IMR-90 (cell line): ENCODE measurements around the gene FAM162A. TPM values are rescaled to one million over a fixed set of nuclear protein-coding genes. Genes with fewer than 3 reads are reported as not detected.

Experiments used
- ATAC-seq: fragments of 200-7000 bp; cut with Tn5 transposase; 2 replicates; pipeline ENCODE4 v1.9.1; 2020; ENCODE audit warnings: low read depth, mild to moderate bottlenecking, moderate library complexity
- BruUV-seq: library from RNA; stranded (reverse); fragments of 400-500 nt; replicated peaks from 2 replicates; lab custom pipeline; 2021; lab: Mats Ljungman, UMichigan
- CTCF ChIA-PET: fragments of 300-600 bp; formaldehyde crosslinking; extraction: SDS; loops from one replicate; lab custom pipeline; 2021; ENCODE audit warnings: antibody characterized with exemption; lab: Yijun Ruan, JAX
- POLR2A ChIA-PET: fragments of 300-600 bp; sonication (Branson Sonifier 250); formaldehyde crosslinking; loops from one replicate; lab custom pipeline; 2022; ENCODE audit warnings: antibody characterized with exemption; ENCODE audit not compliant: unreplicated experiment; lab: Charles Lee
- DNase-seq: peaks from one replicate; pipeline ENCODE4 v3.0.0; 2013
- H2AFZ ChIP-seq: replicated peaks from 2 replicates; pipeline ENCODE3; 2013; ENCODE audit warnings: low read length, mild to moderate bottlenecking; ENCODE audit not compliant: poor library complexity
- H2AK5ac ChIP-seq: 2 replicates; pipeline ENCODE4 v1.6.1; 2013; ENCODE audit warnings: low read depth, low read length, inconsistent platforms
- H2AK9ac ChIP-seq: replicated peaks from 2 replicates; pipeline ENCODE3; 2013; ENCODE audit warnings: mild to moderate bottlenecking, low read depth, low read length, moderate library complexity; ENCODE audit not compliant: poor library complexity
- H2BK120ac ChIP-seq: 2 replicates; pipeline ENCODE4 v1.6.1; 2013; ENCODE audit warnings: low read depth, low read length, inconsistent platforms
- H2BK15ac ChIP-seq: 3 replicates; pipeline ENCODE4 v1.6.1; 2013; ENCODE audit warnings: low read depth, low read length, inconsistent platforms
- H2BK20ac ChIP-seq: 2 replicates; pipeline ENCODE4 v1.6.1; 2013; ENCODE audit warnings: low read depth, mild to moderate bottlenecking, inconsistent platforms, low read length, moderate library complexity
- H2BK5ac ChIP-seq: 2 replicates; pipeline ENCODE4 v1.6.1; 2013; ENCODE audit warnings: mild to moderate bottlenecking, low read depth, low read length, inconsistent platforms; ENCODE audit not compliant: poor library complexity, severe bottlenecking
- H3K14ac ChIP-seq: replicated peaks from 2 replicates; pipeline ENCODE4 v1.6.1; 2013; ENCODE audit warnings: low read depth, low read length, inconsistent platforms
- H3K18ac ChIP-seq: 2 replicates; pipeline ENCODE4 v1.6.1; 2013; ENCODE audit warnings: low read depth, low read length, control low read depth
- H3K23ac ChIP-seq: 2 replicates; pipeline ENCODE4 v1.6.1; 2013; ENCODE audit warnings: low read depth, low read length, inconsistent platforms
- H3K27ac ChIP-seq: 2 replicates; pipeline ENCODE4 v1.5.1; 2013; ENCODE audit warnings: mild to moderate bottlenecking, control low read depth, low read length; ENCODE audit not compliant: insufficient read depth
- H3K27me3 ChIP-seq: 2 replicates; pipeline ENCODE4 v1.6.1; 2013; ENCODE audit warnings: low read length; ENCODE audit not compliant: control insufficient read depth, insufficient read depth
- H3K36me3 ChIP-seq: 2 replicates; pipeline ENCODE4 v1.6.1; 2013; ENCODE audit warnings: low read length, mixed read lengths; ENCODE audit not compliant: control insufficient read depth, insufficient read depth
- H3K4ac ChIP-seq: 2 replicates; pipeline ENCODE4 v1.6.1; 2013; ENCODE audit warnings: low read depth, low read length, inconsistent platforms
- H3K4me1 ChIP-seq: 2 replicates; pipeline ENCODE4 v1.6.1; 2013; ENCODE audit warnings: low read length, mixed read lengths; ENCODE audit not compliant: control insufficient read depth, insufficient read depth
- H3K4me2 ChIP-seq: 2 replicates; pipeline ENCODE4 v1.6.1; 2013; ENCODE audit warnings: low read depth, mild to moderate bottlenecking, control low read depth, low read length, moderate library complexity
- H3K4me3 ChIP-seq: 2 replicates; pipeline ENCODE4 v1.5.1; 2013; ENCODE audit warnings: low read depth, mild to moderate bottlenecking, control low read depth, low read length, moderate library complexity; ENCODE audit not compliant: insufficient read depth
- H3K56ac ChIP-seq: 2 replicates; pipeline ENCODE4 v1.6.1; 2013; ENCODE audit warnings: low read length, inconsistent platforms; ENCODE audit not compliant: insufficient read depth; ENCODE audit errors: extremely low read depth
- H3K79me1 ChIP-seq, 2 experiments: 2 replicates each; pipeline ENCODE4 v1.6.1; 2013; ENCODE audit warnings: low read length in 2 of 2, inconsistent platforms in 1 of 2, low read depth in 1 of 2
- H3K9ac ChIP-seq: 2 replicates; pipeline ENCODE4 v1.6.1; 2013; ENCODE audit warnings: low read depth, low read length, control low read depth
- H3K9me1 ChIP-seq: 2 replicates; pipeline ENCODE4 v1.6.1; 2013; ENCODE audit warnings: low read length, inconsistent platforms; ENCODE audit not compliant: insufficient read depth
- H3K9me3 ChIP-seq: 2 replicates; pipeline ENCODE4 v1.6.1; 2013; ENCODE audit warnings: low read length; ENCODE audit not compliant: control insufficient read depth, insufficient read depth
- H4K20me1 ChIP-seq: 2 replicates; pipeline ENCODE4 v1.6.1; 2013; ENCODE audit warnings: low read length, inconsistent platforms; ENCODE audit not compliant: insufficient read depth
- H4K5ac ChIP-seq: 2 replicates; pipeline ENCODE4 v1.6.1; 2013; ENCODE audit warnings: mild to moderate bottlenecking, low read depth, low read length, control low read depth
- H4K8ac ChIP-seq, 2 experiments: 2 replicates each; pipeline ENCODE4 v1.6.1; 2013; ENCODE audit warnings: low read depth in 2 of 2, low read length in 2 of 2, control low read depth in 1 of 2, inconsistent platforms in 1 of 2
- H4K91ac ChIP-seq: 2 replicates; pipeline ENCODE4 v1.6.1; 2013; ENCODE audit warnings: low read depth, low read length, inconsistent platforms; ENCODE audit not compliant: insufficient read depth
- BHLHE40 ChIP-seq: fragments of 150-350 bp; IDR thresholded peaks from 2 replicates; pipeline ENCODE4 v1.6.1; 2016; ENCODE audit warnings: mild to moderate bottlenecking, low read depth, low read length
- MAZ ChIP-seq: IDR thresholded peaks from 2 replicates; pipeline ENCODE4 v1.6.1; 2012; ENCODE audit warnings: low read depth, mild to moderate bottlenecking, low read length, improper control_type of control experiment, moderate library complexity, borderline replicate concordance
- WGBS, 2 experiments: methylation state at CpG; one replicate each; pipeline versions ENCODE4 v1.1.5 to v1.1.7; 2013; ENCODE audit warnings: missing lambda C conversion rate in 2 of 2; ENCODE audit not compliant: insufficient read length in 1 of 2; ENCODE audit errors: extremely low coverage in 2 of 2; 5-methylcytosine and 5-hydroxymethylcytosine counted together
- dilution Hi-C: fragments of 300-500 bp; cut with HindIII; formaldehyde crosslinking; loops from one replicate; pipeline ENCODE4 v1.14.3; 2018; ENCODE audit warnings: low sequenced_read_pairs; ENCODE audit not compliant: unreplicated experiment
- in situ Hi-C: fragments of 300-500 bp; cut with MboI; formaldehyde crosslinking; loops from 3 replicates; pipeline ENCODE4 v1.14.3; 2019; ENCODE audit warnings: low sequenced_read_pairs, inconsistent platforms, mixed read lengths
- intact Hi-C: fragments of 100-400 bp; cut with micrococcal nuclease; formaldehyde crosslinking; loops from 2 replicates; pipeline ENCODE4 v1.10.0; 2022
- polyA plus RNA-seq, 3 experiments: library from polyadenylated mRNA; depleted of rRNA; stranded (reverse); fragments of >200 nt; gene quantifications; 2 replicates each; pipeline ENCODE4 v1.2.3, GENCODE V29; 2012; ENCODE audit warnings: low replicate concordance in 1 of 3
- total RNA-seq: library from RNA; depleted of rRNA; stranded (reverse); fragments of >200 nt; gene quantifications from 2 replicates; pipeline ENCODE4 v1.2.3, GENCODE V29; 2012
- TF ChIP-seq, protein P1 (sequence below): fragments of 150-350 bp; IDR thresholded peaks from 2 replicates; pipeline ENCODE4 v1.6.1; 2016; ENCODE audit warnings: low read depth, mild to moderate bottlenecking, low read length, moderate library complexity, borderline replicate concordance

Gene FAM162A
- total and polyA plus RNA-seq, 2 of the 4 experiments (the other 2 are of a cell fraction), result 33.9 to 66.8 TPM

DNA sequence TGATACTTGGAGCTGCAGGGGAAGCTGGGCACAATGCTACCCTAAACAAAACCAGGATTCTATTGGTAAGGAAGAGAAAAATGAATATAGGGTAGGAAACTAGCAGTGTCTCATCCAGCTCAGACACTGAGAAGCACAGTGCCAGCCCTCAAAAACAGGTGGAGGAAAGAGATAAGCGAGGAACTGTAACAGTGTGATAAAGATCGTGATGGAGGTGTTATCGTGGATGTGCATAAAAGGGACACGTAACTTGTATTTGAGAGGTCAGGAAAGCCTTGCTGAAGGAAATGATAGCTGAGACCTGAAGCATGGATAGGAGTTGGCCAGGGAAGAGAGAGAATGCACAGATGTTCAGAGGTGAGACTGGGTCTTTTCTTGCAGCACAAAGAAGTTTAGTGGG lies 28.4 kb upstream of the FAM162A start:
- Histone ChIP-seq H3K4ac (no peak overlapping the region), H2BK20ac (no peak overlapping the region), H2BK5ac (no peak overlapping the region), H4K20me1 (no peaks in the 10 kb centered on the region), H3K27me3 (no peaks in the 10 kb centered on the region), H2AFZ (no peak overlapping the region), H3K18ac (no peak overlapping the region), H2AK9ac (no peak overlapping the region), H2BK120ac (no peak overlapping the region), H3K23ac (no peak overlapping the region), H4K8ac (no peak overlapping the region), H3K9ac (no peak overlapping the region), H3K14ac (no peak overlapping the region), H3K27ac (no peak overlapping the region), H4K91ac (no peak overlapping the region), H3K79me1 (no peaks in the 10 kb centered on the region), H3K4me3 (no peak overlapping the region), H3K4me2 (no peak overlapping the region), H3K4me1 (peaks cover 3% of the 10 kb centered on the region), H2BK15ac (no peak overlapping the region), H3K56ac (no peak overlapping the region), H3K9me3 (no peaks in the 10 kb centered on the region), H4K5ac (no peak overlapping the region), H3K9me1 (no peaks in the 10 kb centered on the region), H2AK5ac (no peak overlapping the region), H3K36me3 (peaks cover 2% of the 10 kb centered on the region)
- ChIA-PET CTCF (no interaction called here), POLR2A (no interaction called here)
- WGBS, 2 experiments, result 88% methylated on average over 4 of the region's 4 CpGs; no CpG with 5 or more reads in 1 of the 2 experiments
- intact Hi-C loops (loop anchor here (1.0 to 10.0 kb wide), 3 partner anchors 254 to 809 kb away; no protein-coding TSS in a partner anchor), in situ Hi-C loops (loop anchor here (10.0 kb wide), 1 partner anchor 251 kb away; no protein-coding TSS in a partner anchor), dilution Hi-C loops (no loop called here)
- DNase-seq, result no peak
- TF ChIP-seq BHLHE40 (no peak), MAZ (no peak)
- TF ChIP-seq, protein P1, sequence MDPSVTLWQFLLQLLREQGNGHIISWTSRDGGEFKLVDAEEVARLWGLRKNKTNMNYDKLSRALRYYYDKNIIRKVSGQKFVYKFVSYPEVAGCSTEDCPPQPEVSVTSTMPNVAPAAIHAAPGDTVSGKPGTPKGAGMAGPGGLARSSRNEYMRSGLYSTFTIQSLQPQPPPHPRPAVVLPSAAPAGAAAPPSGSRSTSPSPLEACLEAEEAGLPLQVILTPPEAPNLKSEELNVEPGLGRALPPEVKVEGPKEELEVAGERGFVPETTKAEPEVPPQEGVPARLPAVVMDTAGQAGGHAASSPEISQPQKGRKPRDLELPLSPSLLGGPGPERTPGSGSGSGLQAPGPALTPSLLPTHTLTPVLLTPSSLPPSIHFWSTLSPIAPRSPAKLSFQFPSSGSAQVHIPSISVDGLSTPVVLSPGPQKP, result no peak
- no TSS peak for BruUV-seq
- no peak for ATAC-seq
